ENCODE data around the gene TMCO4.

The TMCO4 gene

DNA sequence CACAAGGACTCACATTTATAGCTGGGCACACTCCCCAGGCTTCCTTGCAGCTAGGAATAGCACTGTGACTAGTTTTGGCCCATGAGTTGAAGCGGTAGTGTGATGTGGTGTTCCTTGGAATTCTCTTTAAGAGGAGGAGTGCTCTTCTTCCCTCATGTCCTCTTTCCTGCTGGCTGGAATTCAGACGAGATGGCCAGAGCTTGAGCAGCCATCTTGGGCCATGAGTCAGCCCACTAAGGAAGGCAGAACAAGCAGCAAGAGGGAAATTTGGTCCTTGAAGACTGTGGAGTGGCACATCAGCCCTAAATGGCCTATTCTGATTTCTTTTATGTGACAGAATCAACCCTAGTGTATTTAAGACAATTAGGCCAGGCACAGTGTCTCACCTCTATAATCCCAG, 115.0 kb downstream of the TMCO4 start:
- no peak for DNase-seq (ENCODE audit: low read depth)

DNA sequence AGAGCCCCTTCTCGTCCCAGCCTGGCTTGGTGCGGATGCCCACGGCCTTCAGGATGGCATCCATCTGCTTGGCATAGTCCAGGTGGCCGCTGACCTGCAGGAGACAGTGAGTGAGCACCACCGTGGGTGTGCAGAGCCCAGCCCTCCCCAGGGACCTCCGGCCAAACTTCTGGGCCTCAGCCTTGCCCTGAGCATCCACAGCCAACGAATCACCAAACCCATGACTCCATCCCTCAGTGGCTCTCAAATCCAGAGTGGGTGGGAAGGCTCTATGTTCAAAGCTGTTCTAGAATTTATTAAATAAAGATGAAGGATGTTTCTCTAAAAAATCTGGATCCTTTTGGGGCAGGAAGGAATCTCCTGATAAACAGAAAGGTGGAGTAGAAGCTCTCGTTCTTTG, 116.4 kb downstream of the TMCO4 start:
- no peak for DNase-seq (ENCODE audit: low read depth)

DNA sequence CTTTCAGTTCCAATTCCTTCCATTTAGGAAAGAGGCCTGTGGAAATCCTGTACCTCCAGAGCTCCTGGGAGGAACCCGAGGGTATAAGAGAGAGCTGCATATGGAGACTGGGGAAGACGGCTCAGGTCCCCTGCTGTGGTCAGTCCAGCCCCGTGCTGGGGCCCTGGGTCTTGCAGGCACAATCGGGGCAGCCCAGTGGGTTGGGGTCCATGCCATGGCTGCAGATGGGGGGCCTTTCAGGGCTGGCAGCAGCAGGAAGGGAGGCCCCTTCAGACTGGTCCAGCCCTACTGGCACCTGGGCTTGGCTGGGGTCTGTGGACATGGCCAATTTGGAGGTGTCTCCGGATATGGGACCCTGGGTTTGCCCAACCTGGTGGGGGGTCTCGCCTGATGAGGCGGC, 116.8 kb downstream of the TMCO4 start:
- DNase-seq (ENCODE audit: low read depth), result no peak

GRCh38 chr1:19682257-19682656, 117.5 kb downstream of the TMCO4 start:
- peak; percentile 65 for DNase-seq (ENCODE audit: low read depth)

GRCh38 chr1:19680644-19681043, 119.1 kb downstream of the TMCO4 start:
- DNase-seq (ENCODE audit: low read depth), result no peak

GRCh38 chr1:19679691-19680090, 120.0 kb downstream of the TMCO4 start:
- no peak for DNase-seq (ENCODE audit: low read depth)

DNA sequence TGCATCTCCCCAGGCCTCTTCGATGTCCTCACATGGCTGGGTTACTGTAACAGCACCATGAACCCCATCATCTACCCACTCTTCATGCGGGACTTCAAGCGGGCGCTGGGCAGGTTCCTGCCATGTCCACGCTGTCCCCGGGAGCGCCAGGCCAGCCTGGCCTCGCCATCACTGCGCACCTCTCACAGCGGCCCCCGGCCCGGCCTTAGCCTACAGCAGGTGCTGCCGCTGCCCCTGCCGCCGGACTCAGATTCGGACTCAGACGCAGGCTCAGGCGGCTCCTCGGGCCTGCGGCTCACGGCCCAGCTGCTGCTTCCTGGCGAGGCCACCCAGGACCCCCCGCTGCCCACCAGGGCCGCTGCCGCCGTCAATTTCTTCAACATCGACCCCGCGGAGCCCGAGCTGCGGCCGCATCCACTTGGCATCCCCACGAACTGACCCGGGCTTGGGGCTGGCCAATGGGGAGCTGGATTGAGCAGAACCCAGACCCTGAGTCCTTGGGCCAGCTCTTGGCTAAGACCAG, 120.7 kb downstream of the TMCO4 start:
- DNase-seq (ENCODE audit: low read depth), result no peak

DNA sequence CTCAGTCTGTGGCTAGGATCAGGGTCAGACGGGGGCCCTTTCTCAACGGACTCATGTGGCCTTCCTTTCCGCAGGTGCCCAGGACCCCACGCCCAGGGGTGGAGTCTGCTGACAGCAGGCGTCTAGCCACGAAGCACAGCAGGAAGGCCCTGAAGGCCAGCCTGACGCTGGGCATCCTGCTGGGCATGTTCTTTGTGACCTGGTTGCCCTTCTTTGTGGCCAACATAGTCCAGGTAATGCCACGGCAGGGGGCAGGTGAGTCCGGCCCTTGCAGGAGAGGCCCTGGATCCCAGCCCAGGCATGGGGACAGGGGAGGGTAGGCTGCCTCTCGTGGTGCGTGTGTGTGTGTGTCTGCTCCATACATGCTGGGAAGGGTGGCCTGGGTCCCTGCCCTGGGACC, 121.2 kb downstream of the TMCO4 start:
- no peak for DNase-seq (ENCODE audit: low read depth)

- DNase-seq (ENCODE audit: low read depth), result peak; percentile 75
These were observed 123.2 kb downstream of the TMCO4 start for GRCh38 chr1:19676438-19676922.

- no peak for DNase-seq (ENCODE audit: low read depth)
These were observed 123.9 kb downstream of the TMCO4 start for GRCh38 chr1:19675797-19676196.

DNA sequence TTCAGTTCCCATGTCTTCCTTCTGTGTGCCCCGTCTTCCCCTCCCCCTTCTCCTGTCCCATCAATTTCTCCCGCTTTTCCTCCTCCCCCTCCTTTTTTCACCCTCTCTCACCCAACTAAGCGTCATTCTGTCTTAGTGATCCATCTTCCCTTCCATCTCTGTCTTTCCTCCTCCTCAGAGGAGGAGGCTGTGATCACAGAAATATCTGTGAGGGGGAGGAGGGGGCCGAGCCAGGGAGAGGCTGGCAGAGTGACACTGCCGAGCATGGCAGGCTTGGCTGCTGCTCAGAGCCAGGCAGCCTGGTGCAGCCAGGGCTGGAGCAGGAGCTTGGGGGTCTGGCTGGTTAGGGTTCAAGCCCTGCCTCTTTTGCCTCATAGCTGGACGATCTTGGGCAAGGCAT, 127.5 kb downstream of the TMCO4 start:
- no peak for DNase-seq (ENCODE audit: low read depth)

GRCh38 chr1:19670787-19671186, 128.9 kb downstream of the TMCO4 start:
- no peak for DNase-seq (ENCODE audit: low read depth)

DNA sequence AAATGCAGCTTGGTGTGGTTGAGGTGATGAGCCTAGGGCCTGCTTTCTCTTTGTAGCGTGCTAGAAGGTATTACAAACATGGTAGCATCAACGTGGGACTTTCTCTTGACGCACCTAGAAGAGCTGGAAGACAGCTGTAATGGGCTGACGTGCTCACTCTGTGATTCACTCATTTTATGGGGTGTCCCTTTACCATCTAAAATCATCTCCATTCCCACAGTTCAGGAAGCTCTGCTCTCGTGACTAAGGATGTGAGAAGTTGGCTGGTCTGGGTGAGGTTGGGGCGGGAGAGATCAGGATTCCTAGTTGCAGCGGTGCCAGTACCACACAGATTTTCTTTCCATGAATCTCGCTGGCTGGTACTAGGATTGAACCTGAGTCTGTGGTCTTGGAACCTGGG, 130.8 kb downstream of the TMCO4 start:
- DNase-seq (ENCODE audit: low read depth), result no peak

DNA sequence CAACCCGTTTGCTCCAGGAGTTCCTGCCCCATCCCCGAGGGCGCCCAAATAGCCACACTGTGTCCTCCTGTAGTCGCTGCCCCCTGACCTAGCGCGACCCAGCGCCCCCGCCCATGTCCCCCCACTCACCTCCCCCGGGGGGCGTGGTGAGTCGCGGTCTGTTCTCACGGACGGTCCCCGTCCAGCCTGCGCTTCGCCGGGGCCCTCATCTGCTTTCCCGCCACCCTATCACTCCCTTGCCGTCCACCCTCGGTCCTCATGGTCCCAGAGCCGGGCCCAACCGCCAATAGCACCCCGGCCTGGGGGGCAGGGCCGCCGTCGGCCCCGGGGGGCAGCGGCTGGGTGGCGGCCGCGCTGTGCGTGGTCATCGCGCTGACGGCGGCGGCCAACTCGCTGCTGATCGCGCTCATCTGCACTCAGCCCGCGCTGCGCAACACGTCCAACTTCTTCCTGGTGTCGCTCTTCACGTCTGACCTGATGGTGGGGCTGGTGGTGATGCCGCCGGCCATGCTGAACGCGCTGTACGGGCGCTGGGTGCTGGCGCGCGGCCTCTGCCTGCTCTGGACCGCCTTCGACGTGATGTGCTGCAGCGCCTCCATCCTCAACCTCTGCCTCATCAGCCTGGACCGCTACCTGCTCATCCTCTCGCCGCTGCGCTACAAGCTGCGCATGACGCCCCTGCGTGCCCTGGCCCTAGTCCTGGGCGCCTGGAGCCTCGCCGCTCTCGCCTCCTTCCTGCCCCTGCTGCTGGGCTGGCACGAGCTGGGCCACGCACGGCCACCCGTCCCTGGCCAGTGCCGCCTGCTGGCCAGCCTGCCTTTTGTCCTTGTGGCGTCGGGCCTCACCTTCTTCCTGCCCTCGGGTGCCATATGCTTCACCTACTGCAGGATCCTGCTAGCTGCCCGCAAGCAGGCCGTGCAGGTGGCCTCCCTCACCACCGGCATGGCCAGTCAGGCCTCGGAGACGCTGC, 133.9 kb downstream of the TMCO4 start:
- DNase-seq (ENCODE audit: low read depth), result no peak

- DNase-seq (ENCODE audit: low read depth), result no peak
These were observed 134.6 kb downstream of the TMCO4 start for GRCh38 chr1:19665186-19665495.

DNA sequence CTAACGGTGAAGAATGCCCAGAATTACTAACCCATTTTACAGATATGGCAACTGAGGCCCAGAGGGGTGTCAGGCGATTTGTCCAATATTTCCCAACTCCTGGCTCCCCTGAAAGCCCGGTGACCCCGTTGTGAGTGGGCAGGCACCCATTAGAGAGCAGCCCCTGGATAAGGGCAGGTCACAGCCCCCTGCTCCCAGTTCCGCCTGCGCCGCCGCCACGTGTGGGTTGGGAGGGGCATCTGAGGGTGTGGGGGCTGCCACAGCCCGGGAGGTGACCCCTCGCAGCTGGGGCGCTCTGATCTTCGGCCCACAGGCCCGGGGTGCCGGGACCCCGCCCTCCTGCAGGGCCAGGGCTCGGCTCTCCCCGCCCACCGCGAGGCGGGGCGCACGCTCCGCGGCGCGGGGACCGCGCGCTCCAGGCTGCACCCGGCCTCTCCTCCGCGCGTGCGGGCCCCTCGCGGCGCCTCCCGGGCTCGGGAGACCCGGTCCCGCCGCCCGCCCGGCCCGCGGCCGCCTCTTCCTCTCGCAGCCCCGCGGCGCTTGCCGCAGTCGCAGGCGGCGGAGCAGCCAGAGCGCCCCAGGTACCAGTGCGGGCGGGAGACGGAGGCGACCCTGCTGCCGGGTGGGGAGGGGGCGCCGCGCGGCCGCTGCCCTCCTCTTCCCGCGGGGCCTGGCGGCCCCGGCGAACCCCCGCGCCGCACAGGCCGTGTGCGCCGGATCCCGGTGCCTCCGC, 135.1 kb downstream of the TMCO4 start, which contains the start of gene HTR6:
Gene HTR6, plus strand, starts transcription at position 423 of the 733 bp plus-strand sequence. CDS start 879 bp downstream, outside the sequence.
- no peak for DNase-seq (ENCODE audit: low read depth)

GRCh38 chr1:19662313-19662712, 137.4 kb downstream of the TMCO4 start:
- no peak for DNase-seq (ENCODE audit: low read depth)

GRCh38 chr1:19661721-19662228, 137.9 kb downstream of the TMCO4 start:
- DNase-seq (ENCODE audit: low read depth), result no peak

DNA sequence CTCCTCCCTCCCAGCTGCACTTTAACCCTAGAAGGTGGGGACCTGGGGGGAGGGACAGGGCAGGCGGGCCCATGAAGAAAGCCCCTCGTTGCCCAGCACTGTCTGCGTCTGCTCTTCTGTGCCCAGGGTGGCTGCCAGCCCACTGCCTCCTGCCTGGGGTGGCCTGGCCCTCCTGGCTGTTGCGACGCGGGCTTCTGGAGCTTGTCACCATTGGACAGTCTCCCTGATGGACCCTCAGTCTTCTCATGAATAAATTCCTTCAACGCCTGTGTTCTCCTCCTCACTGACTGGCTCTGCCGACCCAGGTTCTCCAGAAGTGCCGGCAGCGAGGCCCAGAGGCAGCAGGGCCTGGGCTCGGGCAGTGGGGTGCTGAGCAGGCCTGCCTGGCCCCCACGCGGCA, 141.5 kb downstream of the TMCO4 start:
- no peak for DNase-seq (ENCODE audit: low read depth)

DNA sequence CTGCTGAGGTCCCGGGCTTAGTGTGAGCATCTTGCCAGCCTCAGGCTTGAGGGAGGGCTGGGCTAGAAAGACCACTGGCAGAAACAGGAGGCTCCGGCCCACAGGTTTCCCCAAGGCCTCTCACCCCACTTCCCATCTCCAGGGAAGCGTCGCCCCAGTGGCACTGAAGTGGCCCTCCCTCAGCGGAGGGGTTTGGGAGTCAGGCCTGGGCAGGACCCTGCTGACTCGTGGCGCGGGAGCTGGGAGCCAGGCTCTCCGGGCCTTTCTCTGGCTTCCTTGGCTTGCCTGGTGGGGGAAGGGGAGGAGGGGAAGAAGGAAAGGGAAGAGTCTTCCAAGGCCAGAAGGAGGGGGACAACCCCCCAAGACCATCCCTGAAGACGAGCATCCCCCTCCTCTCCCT, 142.2 kb downstream of the TMCO4 start:
- no peak for DNase-seq (ENCODE audit: low read depth)

DNA sequence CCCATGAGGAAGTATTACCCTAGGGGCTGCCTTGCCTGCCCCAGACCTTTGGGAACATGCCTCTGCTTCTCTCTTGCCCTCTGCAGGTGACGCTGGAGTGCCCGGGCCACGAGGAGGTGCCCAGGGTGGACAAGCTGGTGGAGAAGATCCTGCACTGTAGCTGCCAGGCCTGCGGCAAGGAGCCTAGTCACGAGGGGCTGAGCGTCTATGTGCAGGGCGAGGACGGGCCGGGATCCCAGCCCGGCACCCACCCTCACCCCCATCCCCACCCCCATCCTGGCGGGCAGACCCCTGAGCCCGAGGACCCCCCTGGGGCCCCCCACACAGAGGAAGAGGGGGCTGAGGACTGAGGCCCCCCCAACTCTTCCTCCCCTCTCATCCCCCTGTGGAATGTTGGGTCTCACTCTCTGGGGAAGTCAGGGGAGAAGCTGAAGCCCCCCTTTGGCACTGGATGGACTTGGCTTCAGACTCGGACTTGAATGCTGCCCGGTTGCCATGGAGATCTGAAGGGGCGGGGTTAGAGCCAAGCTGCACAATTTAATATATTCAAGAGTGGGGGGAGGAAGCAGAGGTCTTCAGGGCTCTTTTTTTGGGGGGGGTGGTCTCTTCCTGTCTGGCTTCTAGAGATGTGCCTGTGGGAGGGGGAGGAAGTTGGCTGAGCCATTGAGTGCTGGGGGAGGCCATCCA, 142.8 kb downstream of the TMCO4 start:
- DNase-seq (ENCODE audit: low read depth), result no peak

- DNase-seq (ENCODE audit: low read depth), result no peak
These were observed 143.5 kb downstream of the TMCO4 start for GRCh38 chr1:19656134-19656779.
